ENCODE data around the gene GRXCR2. TPM values are rescaled to one million over a fixed set of nuclear protein-coding genes. Genes with fewer than 3 reads are reported as not detected.

GRXCR2 gene
- total RNA-seq, 2 donors from 2014 or later, result not detected

- Histone ChIP-seq H3K9me3 (no peaks in the 10 kb centered on the region), H3K36me3 (no peaks in the 10 kb centered on the region), H3K4me3 (no peak overlapping the region), H3K27me3 (no peaks in the 10 kb centered on the region), H3K27ac (no peak overlapping the region), H3K9ac (ENCODE audit: low read depth in 2 of 2, low read length in 2 of 2) (no peak overlapping the region), H3K4me1 (no peaks in the 10 kb centered on the region)
- intact Hi-C loops (cut with DNase I), result no loop called here
- no peak for TF ChIP-seq CTCF (IDR thresholded peaks at IDR 0.05)
- DNase-seq, result no peak
Measured at GRCh38 chr5:145912019-145912418, 39.2 kb upstream of the GRXCR2 start.

GRCh38 chr5:145911164-145911563 lies 38.4 kb upstream of the GRXCR2 start:
- H3K36me3 ChIP-seq, result no peaks in the 10 kb centered on the region
- intact Hi-C loops (cut with DNase I), result no loop called here
- no peak for DNase-seq
- no peak for TF ChIP-seq CTCF (IDR thresholded peaks at IDR 0.05)
- H3K9me3 ChIP-seq, result no peaks in the 10 kb centered on the region
- H3K27ac ChIP-seq, result no peak overlapping the region
- no peaks in the 10 kb centered on the region for H3K4me1 ChIP-seq
- no peak overlapping the region for H3K9ac ChIP-seq (ENCODE audit: low read depth in 2 of 2, low read length in 2 of 2)
- no peak overlapping the region for H3K4me3 ChIP-seq
- no peaks in the 10 kb centered on the region for H3K27me3 ChIP-seq

- peak; percentile 29 for TF ChIP-seq CTCF (IDR thresholded peaks at IDR 0.05)
- Histone ChIP-seq H3K9me3 (no peaks in the 10 kb centered on the region), H3K36me3 (no peaks in the 10 kb centered on the region), H3K4me1 (no peaks in the 10 kb centered on the region), H3K27me3 (no peaks in the 10 kb centered on the region), H3K4me3 (no peak overlapping the region), H3K9ac (ENCODE audit: low read depth in 2 of 2, low read length in 2 of 2) (no peak overlapping the region), H3K27ac (no peak overlapping the region)
- DNase-seq, result no peak
- intact Hi-C loops (cut with DNase I), result loop anchor here (5.0 kb wide), 1 partner anchor 144 kb away; no protein-coding TSS in a partner anchor
Measured at GRCh38 chr5:145908206-145908960, 35.6 kb upstream of the GRXCR2 start.

GRCh38 chr5:145906401-145906800 lies 33.6 kb upstream of the GRXCR2 start:
- no peak for TF ChIP-seq CTCF (IDR thresholded peaks at IDR 0.05)
- DNase-seq, result no peak
- intact Hi-C loops (cut with DNase I), result loop anchor here (5.0 kb wide), 1 partner anchor 146 kb away; no protein-coding TSS in a partner anchor
- H3K9ac ChIP-seq (ENCODE audit: low read depth in 2 of 2, low read length in 2 of 2), result no peak overlapping the region
- H3K27ac ChIP-seq, result no peak overlapping the region
- no peak overlapping the region for H3K4me3 ChIP-seq
- H3K4me1 ChIP-seq, result no peaks in the 10 kb centered on the region
- H3K9me3 ChIP-seq, result no peaks in the 10 kb centered on the region
- H3K27me3 ChIP-seq, result no peaks in the 10 kb centered on the region
- H3K36me3 ChIP-seq, result no peaks in the 10 kb centered on the region

GRCh38 chr5:145904743-145905142 lies 31.9 kb upstream of the GRXCR2 start:
- Histone ChIP-seq H3K27me3 (no peaks in the 10 kb centered on the region), H3K27ac (no peak overlapping the region), H3K36me3 (no peaks in the 10 kb centered on the region), H3K4me1 (no peaks in the 10 kb centered on the region), H3K9ac (ENCODE audit: low read depth in 2 of 2, low read length in 2 of 2) (no peak overlapping the region), H3K4me3 (no peak overlapping the region), H3K9me3 (no peaks in the 10 kb centered on the region)
- no peak for TF ChIP-seq CTCF (IDR thresholded peaks at IDR 0.05)
- intact Hi-C loops (cut with DNase I), result loop anchor here (5.0 kb wide), 1 partner anchor 148 kb away; no protein-coding TSS in a partner anchor
- no peak for DNase-seq

Measured in colonic mucosa (tissue), 4 donors.